GM12874 (cell line): ENCODE data around the gene TAF10.
A peak's percentile ranks its signal among the peaks of the same experiment; 100 is the strongest.

Experiments used
- CTCF ChIP-seq: IDR thresholded peaks from 2 replicates; pipeline ENCODE4 v1.5.1; 2011; ENCODE audit warnings: low read depth, mild to moderate bottlenecking, control low read depth, low read length, moderate library complexity; ENCODE audit not compliant: insufficient read depth

Gene TAF10

GRCh38 chr11:6612213-6613041 is at the start of gene TAF10:
Gene TAF10 (minus strand): TSS chr11:6612216. CDS start chr11:6612189, 27 bp downstream.
- TF ChIP-seq CTCF = peak; percentile 62

- no peak for TF ChIP-seq CTCF
Measured at GRCh38 chr11:6660712-6661111, 48.7 kb upstream of the TAF10 start.

- TF ChIP-seq CTCF = no peak
Measured at GRCh38 chr11:6658647-6659046, 46.6 kb upstream of the TAF10 start.

GRCh38 chr11:6657346-6657745 is 45.3 kb upstream of the TAF10 start:
- TF ChIP-seq CTCF = no peak

- TF ChIP-seq CTCF = no peak
Measured at GRCh38 chr11:6656936-6657335, 44.9 kb upstream of the TAF10 start.

GRCh38 chr11:6656584-6656915 is 44.5 kb upstream of the TAF10 start:
- no peak for TF ChIP-seq CTCF

GRCh38 chr11:6655790-6656583 is 44.0 kb upstream of the TAF10 start, which contains the start of gene DCHS1:
Gene DCHS1 (minus strand): TSS chr11:6655809. CDS start chr11:6641613, 14,196 bp downstream.
- TF ChIP-seq CTCF = no peak
